CD4-positive, alpha-beta memory T cell (primary cell): ENCODE results near the gene C22orf15. TPM values are rescaled to one million over a fixed set of nuclear protein-coding genes. Genes with fewer than 3 reads are reported as not detected.

Experiments
- CTCF ChIA-PET: fragments of 350-600 bp; sonication (Branson Sonifier 250); formaldehyde crosslinking; loops from one replicate; lab custom pipeline; 2021; ENCODE audit warnings: inconsistent platforms; ENCODE audit not compliant: partially characterized antibody; lab: Charles Lee
- POLR2A ChIA-PET: fragments of 350-600 bp; sonication (Branson Sonifier 250); formaldehyde crosslinking; loops from one replicate; lab custom pipeline; 2021; ENCODE audit not compliant: partially characterized antibody; lab: Charles Lee
- DNase-seq, 5 donors: peaks; one replicate each; pipeline versions ENCODE4 v3.0.0 to v3.0.0-alpha.2; 2020 to 2022; ENCODE audit warnings: mixed read lengths in 1 of 5
- H3K27ac ChIP-seq: one replicate; pipeline ENCODE4 v1.7.0; 2013; ENCODE audit warnings: low read depth, low read length
- H3K27me3 ChIP-seq: 2 replicates; pipeline ENCODE4 v1.7.0; 2013; ENCODE audit warnings: mild to moderate bottlenecking, low read length, moderate library complexity; ENCODE audit not compliant: insufficient read depth
- H3K36me3 ChIP-seq: 2 replicates; pipeline ENCODE4 v1.7.0; 2013; ENCODE audit warnings: mild to moderate bottlenecking, low read length, moderate library complexity; ENCODE audit not compliant: insufficient read depth
- H3K4me1 ChIP-seq: 2 replicates; pipeline ENCODE4 v1.7.0; 2013; ENCODE audit warnings: mild to moderate bottlenecking, low read length, moderate library complexity; ENCODE audit not compliant: insufficient read depth
- H3K4me3 ChIP-seq, 2 donors: one replicate each; pipeline ENCODE4 v1.7.0; 2013; ENCODE audit warnings: low read length in 2 of 2, mild to moderate bottlenecking in 1 of 2
- H3K9me3 ChIP-seq, 2 donors: one replicate each; pipeline ENCODE4 v1.7.0; 2013; ENCODE audit warnings: low read length in 2 of 2, control low read depth in 1 of 2; ENCODE audit not compliant: control insufficient read depth in 1 of 2
- H3K27ac Mint-ChIP-seq, 7 donors: one replicate each; pipeline ENCODE4 v1.8.0; 2020 to 2021; ENCODE audit warnings: mixed read lengths in 7 of 7, mild to moderate bottlenecking in 6 of 7, inconsistent platforms in 3 of 7, moderate library complexity in 3 of 7
- H3K27me3 Mint-ChIP-seq, 2 donors: one replicate each; pipeline ENCODE4 v1.8.0; 2020 to 2021; ENCODE audit warnings: mixed read lengths in 2 of 2
- H3K36me3 Mint-ChIP-seq, 2 donors: one replicate each; pipeline ENCODE4 v1.8.0; 2020 to 2021; ENCODE audit warnings: mixed read lengths in 2 of 2, inconsistent platforms in 1 of 2, mild to moderate bottlenecking in 1 of 2
- H3K4me1 Mint-ChIP-seq, 4 donors: one replicate each; pipeline ENCODE4 v1.8.0; 2020 to 2021; ENCODE audit warnings: mixed read lengths in 4 of 4, mild to moderate bottlenecking in 1 of 4
- H3K4me3 Mint-ChIP-seq, 8 donors: one replicate each; pipeline ENCODE4 v1.8.0; 2020 to 2021; ENCODE audit warnings: mixed read lengths in 8 of 8, mild to moderate bottlenecking in 7 of 8, moderate library complexity in 6 of 8, inconsistent platforms in 3 of 8
- H3K9me3 Mint-ChIP-seq, 8 donors: one replicate each; pipeline ENCODE4 v1.8.0; 2020 to 2021; ENCODE audit warnings: mixed read lengths in 8 of 8, mild to moderate bottlenecking in 5 of 8, inconsistent platforms in 3 of 8, moderate library complexity in 1 of 8
- intact Hi-C: fragments of 100-400 bp; cut with micrococcal nuclease; formaldehyde crosslinking; loops from one replicate; pipeline ENCODE4 v1.15.1; 2023
- polyA plus RNA-seq, 2 donors: library from polyadenylated mRNA; unstranded; fragments of 300-500 nt; fragmentation: Illumina TruSeq; gene quantifications; one replicate each; pipeline ENCODE4 v1.2.3, GENCODE V29; 2021
- total RNA-seq, 2 experiments: library from RNA; stranded (reverse); gene quantifications; one replicate each; pipeline ENCODE4 v1.2.3, GENCODE V29; 2021

The C22orf15 gene
- total and polyA plus RNA-seq, 4 experiments from 2014 or later = 0.34 to 1.9 (median 1.4) TPM

DNA sequence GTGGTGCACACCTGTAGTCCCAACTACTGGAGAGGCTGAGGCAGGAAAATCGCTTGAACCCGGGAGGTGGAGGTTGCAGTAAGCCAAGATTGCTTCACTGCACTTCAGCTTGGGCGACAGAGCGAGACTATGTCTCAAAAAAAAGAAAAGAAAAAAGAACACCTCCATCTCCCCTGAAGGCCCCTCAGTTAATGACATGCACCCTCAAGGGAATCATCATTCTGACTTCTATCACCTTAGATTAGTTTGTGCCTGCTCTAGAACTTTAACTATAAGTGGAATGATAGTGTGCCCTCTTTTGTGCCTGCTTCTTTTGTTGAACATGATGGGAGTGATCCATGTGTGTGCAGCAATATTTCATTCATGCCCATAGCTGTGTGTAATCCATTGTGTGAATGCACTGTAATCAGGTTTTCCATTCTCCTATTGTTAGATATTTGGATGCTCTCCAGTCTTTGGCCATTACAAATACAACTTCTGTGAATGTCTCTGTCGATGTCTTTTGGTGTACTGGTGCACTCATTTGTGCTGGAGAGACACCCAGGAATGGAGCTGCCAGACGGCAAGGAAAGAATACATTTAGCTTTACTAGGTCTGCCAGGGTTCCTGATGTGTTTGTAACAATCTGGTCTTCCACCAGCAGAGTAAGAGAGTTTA is 7.7 kb upstream of the C22orf15 start:
- CTCF ChIA-PET = interaction anchor here (0.6 kb wide), 1 partner anchor 16 kb away, joined by 4 read pairs; no protein-coding TSS in a partner anchor
- Mint-ChIP-seq H3K27ac (peak overlapping the region in 1 of 7 donors; percentile 27), H3K9me3 (no peaks in the 10 kb centered on the region), H3K4me1 (peaks cover 3 to 15% (median 9%) of the 10 kb centered on the region in 4 donors), H3K4me3 (no peak overlapping the region), H3K27me3 (no peaks in the 10 kb centered on the region), H3K36me3 (no peaks in the 10 kb centered on the region)
- no peak for DNase-seq
- Histone ChIP-seq H3K9me3 (no peaks in the 10 kb centered on the region), H3K4me1 (peaks cover 11% of the 10 kb centered on the region), H3K27ac (no peak overlapping the region), H3K27me3 (no peaks in the 10 kb centered on the region), H3K36me3 (no peaks in the 10 kb centered on the region), H3K4me3 (no peak overlapping the region)
- intact Hi-C loops = loop anchor here (5.0 kb wide), 1 partner anchor 38 kb away; no protein-coding TSS in a partner anchor
- POLR2A ChIA-PET = interaction anchor here (0.7 to 0.8 kb wide), 2 partner anchors 9 to 59 kb away, joined by 3 read pairs; no protein-coding TSS in a partner anchor

GRCh38 chr22:23755711-23756110 is 7.1 kb upstream of the C22orf15 start:
- CTCF ChIA-PET = interaction anchor here (0.6 kb wide), 1 partner anchor 15 kb away, joined by 4 read pairs; no protein-coding TSS in a partner anchor

DNA sequence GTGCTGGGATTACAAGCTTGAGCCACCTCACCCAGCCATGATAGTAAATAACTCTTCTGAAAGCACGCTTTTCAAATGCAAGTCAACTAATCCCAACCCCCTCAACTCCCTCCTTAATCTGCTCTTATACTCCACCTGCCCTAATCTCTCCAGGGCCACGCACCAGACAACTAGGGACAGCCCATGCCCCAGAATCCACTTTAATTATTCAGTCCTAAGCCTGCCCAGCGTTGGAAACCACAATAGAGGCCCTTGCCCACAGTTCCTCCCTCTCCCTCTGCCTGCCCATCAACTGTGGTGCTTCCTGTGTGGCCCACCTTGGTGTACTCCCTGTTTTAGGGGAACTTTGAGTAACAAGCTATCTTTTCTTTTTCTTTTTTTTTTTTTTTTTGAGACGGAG is 5.9 kb upstream of the C22orf15 start:
- CTCF ChIA-PET = interaction anchor here (0.6 to 1.6 kb wide), 2 partner anchors 20 to 39 kb away, joined by 3 read pairs; no protein-coding TSS in a partner anchor

More at GRCh38 chr22:23755711-23756110, 7.1 kb upstream of the C22orf15 start:
- peaks cover 0 to 9% (median 3%) of the 10 kb centered on the region in 4 donors for H3K4me1 Mint-ChIP-seq
- H3K27me3 Mint-ChIP-seq = no peaks in the 10 kb centered on the region
- H3K27ac Mint-ChIP-seq = no peak overlapping the region
- POLR2A ChIA-PET = interaction anchor here (0.8 kb wide), 1 partner anchor 59 kb away, joined by 3 read pairs; no protein-coding TSS in a partner anchor
- H3K36me3 Mint-ChIP-seq = no peaks in the 10 kb centered on the region
- DNase-seq = no peak
- no peak overlapping the region for H3K4me3 Mint-ChIP-seq
- Histone ChIP-seq H3K36me3 (no peaks in the 10 kb centered on the region), H3K4me1 (peaks cover 5% of the 10 kb centered on the region), H3K27me3 (no peaks in the 10 kb centered on the region), H3K9me3 (no peaks in the 10 kb centered on the region), H3K27ac (no peak overlapping the region), H3K4me3 (no peak overlapping the region)
- no peaks in the 10 kb centered on the region for H3K9me3 Mint-ChIP-seq
- intact Hi-C loops = no loop called here

DNA sequence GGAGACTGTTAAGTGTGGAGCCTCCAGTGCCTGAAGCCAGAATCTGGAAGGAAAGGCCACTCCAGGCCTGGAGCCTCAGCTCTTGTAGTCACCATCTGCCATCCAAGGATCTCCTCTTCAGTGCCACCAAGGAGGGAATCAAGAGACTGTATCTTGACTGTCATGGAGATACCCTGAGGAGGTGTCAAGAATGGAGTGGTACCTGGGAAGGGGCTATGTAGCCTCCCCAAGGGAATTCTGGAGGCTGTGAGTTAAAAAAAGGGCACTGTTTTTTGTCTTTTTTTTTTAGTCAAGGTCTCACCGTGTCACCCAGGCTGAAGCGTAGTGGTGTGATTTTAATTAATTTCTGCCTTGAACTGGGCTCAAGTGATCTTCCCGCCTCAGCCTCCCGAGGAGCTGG is 3.2 kb upstream of the C22orf15 start:
- H3K36me3 Mint-ChIP-seq = no peaks in the 10 kb centered on the region
- no peaks in the 10 kb centered on the region for H3K36me3 ChIP-seq
- DNase-seq = no peak
- intact Hi-C loops = no loop called here
- H3K4me1 ChIP-seq = peaks cover 22% of the 10 kb centered on the region
- no peak overlapping the region for H3K27ac ChIP-seq
- no peak overlapping the region for H3K27ac Mint-ChIP-seq
- H3K4me3 Mint-ChIP-seq = no peak overlapping the region
- ChIA-PET CTCF (interaction anchor here (0.6 kb wide), 1 partner anchor 107 kb away, joined by 3 read pairs; no protein-coding TSS in a partner anchor), POLR2A (no interaction called here)
- H3K9me3 Mint-ChIP-seq = no peaks in the 10 kb centered on the region
- no peaks in the 10 kb centered on the region for H3K9me3 ChIP-seq
- no peaks in the 10 kb centered on the region for H3K27me3 ChIP-seq
- H3K4me3 ChIP-seq = no peak overlapping the region
- no peaks in the 10 kb centered on the region for H3K27me3 Mint-ChIP-seq
- peaks cover 8 to 16% (median 12%) of the 10 kb centered on the region in 4 donors for H3K4me1 Mint-ChIP-seq

More for the DNA sequence above, 5.9 kb upstream of the C22orf15 start:
- Mint-ChIP-seq H3K4me3 (no peak overlapping the region), H3K9me3 (no peaks in the 10 kb centered on the region), H3K27me3 (no peaks in the 10 kb centered on the region), H3K4me1 (peaks cover 0 to 5% (median 2%) of the 10 kb centered on the region in 4 donors), H3K27ac (no peak overlapping the region), H3K36me3 (no peaks in the 10 kb centered on the region)
- Histone ChIP-seq H3K36me3 (no peaks in the 10 kb centered on the region), H3K4me1 (no peaks in the 10 kb centered on the region), H3K27me3 (no peaks in the 10 kb centered on the region), H3K4me3 (no peak overlapping the region), H3K9me3 (no peaks in the 10 kb centered on the region), H3K27ac (no peak overlapping the region)
- intact Hi-C loops = no loop called here
- POLR2A ChIA-PET = no interaction called here
- no peak for DNase-seq

GRCh38 chr22:23760056-23760455 is 2.7 kb upstream of the C22orf15 start:
- Histone ChIP-seq H3K27ac (no peak overlapping the region), H3K9me3 (no peaks in the 10 kb centered on the region), H3K27me3 (no peaks in the 10 kb centered on the region), H3K36me3 (peaks cover 3% of the 10 kb centered on the region), H3K4me1 (peaks cover 22% of the 10 kb centered on the region), H3K4me3 (no peak overlapping the region)
- POLR2A ChIA-PET = no interaction called here
- intact Hi-C loops = no loop called here
- H3K4me3 Mint-ChIP-seq = no peak overlapping the region
- peak overlapping the region in 1 of 7 donors; percentile 11 for H3K27ac Mint-ChIP-seq
- no peaks in the 10 kb centered on the region for H3K9me3 Mint-ChIP-seq
- no peaks in the 10 kb centered on the region for H3K36me3 Mint-ChIP-seq
- DNase-seq = no peak
- no peaks in the 10 kb centered on the region for H3K27me3 Mint-ChIP-seq
- H3K4me1 Mint-ChIP-seq = peaks cover 9 to 21% (median 14%) of the 10 kb centered on the region in 4 donors
- CTCF ChIA-PET = interaction anchor here (0.6 kb wide), 1 partner anchor 107 kb away, joined by 3 read pairs; no protein-coding TSS in a partner anchor

GRCh38 chr22:23763579-23763945 is 772 bp downstream of the C22orf15 start:
- H3K4me1 ChIP-seq = peaks cover 38% of the 10 kb centered on the region
- H3K36me3 ChIP-seq = peaks cover 7% of the 10 kb centered on the region
- peaks cover 9 to 38% (median 22%) of the 10 kb centered on the region in 4 donors for H3K4me1 Mint-ChIP-seq
- no peak overlapping the region for H3K27ac ChIP-seq
- intact Hi-C loops = no loop called here
- H3K9me3 ChIP-seq = no peaks in the 10 kb centered on the region
- no peaks in the 10 kb centered on the region for H3K36me3 Mint-ChIP-seq
- H3K27me3 ChIP-seq = no peaks in the 10 kb centered on the region
- peak overlapping the region; percentile 61 to 82 (median 69) for H3K4me3 Mint-ChIP-seq
- peak overlapping the region in 1 of 2 donors; percentile 37 for H3K4me3 ChIP-seq
- no peaks in the 10 kb centered on the region for H3K27me3 Mint-ChIP-seq
- POLR2A ChIA-PET = interaction anchor here (1.4 to 2.4 kb wide), 2 partner anchors 9 to 12 kb away, joined by 4 to 8 read pairs; partner anchors contain the start of genes MMP11 and ZNF70
- CTCF ChIA-PET = no interaction called here
- H3K27ac Mint-ChIP-seq = peak overlapping the region in 6 of 7 donors; percentile 17 to 82 (median 34)
- DNase-seq = peak in 4 of 5 donors; percentile 14 to 52 (median 29)
- no peaks in the 10 kb centered on the region for H3K9me3 Mint-ChIP-seq

DNA sequence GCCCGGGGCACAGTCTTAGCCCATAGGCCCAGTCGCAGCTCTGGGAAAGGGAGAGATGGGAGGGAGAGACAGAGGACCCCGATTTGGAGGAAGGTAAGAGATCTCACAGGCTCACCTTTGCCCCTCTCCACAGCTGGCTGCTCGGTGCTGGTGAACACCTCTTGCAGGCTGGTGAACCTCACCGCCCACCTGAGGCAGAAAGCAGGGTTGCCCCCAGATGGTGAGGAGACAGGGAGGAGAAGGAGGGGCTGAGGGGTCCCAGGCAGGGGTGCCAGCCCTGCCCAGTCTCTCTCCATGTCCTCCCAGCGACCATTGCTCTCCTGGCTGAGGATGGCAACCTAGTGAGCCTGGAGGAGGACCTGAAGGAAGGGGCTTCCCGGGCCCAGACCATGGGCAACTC is 1.2 kb downstream of the C22orf15 start:
- CTCF ChIA-PET = no interaction called here
- Mint-ChIP-seq H3K27ac (peak overlapping the region in 3 of 7 donors; percentile 38 to 75 (median 75)), H3K9me3 (no peaks in the 10 kb centered on the region), H3K36me3 (no peaks in the 10 kb centered on the region), H3K4me1 (peaks cover 9 to 38% (median 22%) of the 10 kb centered on the region in 4 donors), H3K4me3 (peak overlapping the region in 7 of 8 donors; percentile 61 to 82 (median 71)), H3K27me3 (no peaks in the 10 kb centered on the region)
- intact Hi-C loops = no loop called here
- H3K9me3 ChIP-seq = no peaks in the 10 kb centered on the region
- no peak overlapping the region for H3K27ac ChIP-seq
- peak overlapping the region in 1 of 2 donors; percentile 37 for H3K4me3 ChIP-seq
- no peak for DNase-seq
- H3K4me1 ChIP-seq = peaks cover 38% of the 10 kb centered on the region
- POLR2A ChIA-PET = interaction anchor here (1.4 to 2.4 kb wide), 2 partner anchors 8 to 12 kb away, joined by 4 to 8 read pairs; partner anchors contain the start of genes MMP11 and ZNF70
- H3K36me3 ChIP-seq = peaks cover 7% of the 10 kb centered on the region
- no peaks in the 10 kb centered on the region for H3K27me3 ChIP-seq
